ENCODE data around the gene NDUFAF4.

GRCh38 chr6:96865055-96865405, 32.7 kb downstream of the NDUFAF4 start:
- TF ChIP-seq CTCF (IDR thresholded peaks at IDR 0.05), result no peak
- TF ChIP-seq EZH2phosphoT487 (IDR thresholded peaks at IDR 0.05), result no peak
- no peak for TF ChIP-seq EZH2 (IDR thresholded peaks at IDR 0.05)

Data from neural progenitor cell (in vitro differentiated cells).